ENCODE data around the gene NCKAP5.

- TF ChIP-seq POLR2A (IDR thresholded peaks at IDR 0.05) = no peak
- TF ChIP-seq, protein P1, sequence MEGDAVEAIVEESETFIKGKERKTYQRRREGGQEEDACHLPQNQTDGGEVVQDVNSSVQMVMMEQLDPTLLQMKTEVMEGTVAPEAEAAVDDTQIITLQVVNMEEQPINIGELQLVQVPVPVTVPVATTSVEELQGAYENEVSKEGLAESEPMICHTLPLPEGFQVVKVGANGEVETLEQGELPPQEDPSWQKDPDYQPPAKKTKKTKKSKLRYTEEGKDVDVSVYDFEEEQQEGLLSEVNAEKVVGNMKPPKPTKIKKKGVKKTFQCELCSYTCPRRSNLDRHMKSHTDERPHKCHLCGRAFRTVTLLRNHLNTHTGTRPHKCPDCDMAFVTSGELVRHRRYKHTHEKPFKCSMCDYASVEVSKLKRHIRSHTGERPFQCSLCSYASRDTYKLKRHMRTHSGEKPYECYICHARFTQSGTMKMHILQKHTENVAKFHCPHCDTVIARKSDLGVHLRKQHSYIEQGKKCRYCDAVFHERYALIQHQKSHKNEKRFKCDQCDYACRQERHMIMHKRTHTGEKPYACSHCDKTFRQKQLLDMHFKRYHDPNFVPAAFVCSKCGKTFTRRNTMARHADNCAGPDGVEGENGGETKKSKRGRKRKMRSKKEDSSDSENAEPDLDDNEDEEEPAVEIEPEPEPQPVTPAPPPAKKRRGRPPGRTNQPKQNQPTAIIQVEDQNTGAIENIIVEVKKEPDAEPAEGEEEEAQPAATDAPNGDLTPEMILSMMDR (IDR thresholded peaks at IDR 0.05 in 4 of 5, conservative IDR thresholded peaks at IDR 0.05 in 1 of 5) = no peak
These were observed 87.4 kb downstream of the NCKAP5 start for GRCh38 chr2:133480707-133481429.
